Memory B cell (primary cell): ENCODE measurements around the gene LAMC2.

Experiments used
- ATAC-seq: fragments of 150-1000 bp; cut with Tn5 transposase; 2 replicates; pipeline ENCODE4 v1.10.0; 2021; ENCODE audit warnings: low read depth, mild to moderate bottlenecking, moderate library complexity
- DNase-seq, 2 donors: peaks; one replicate each; pipeline ENCODE4 v3.0.0; 2022; ENCODE audit warnings: low spot score in 2 of 2
- H3K27ac Mint-ChIP-seq: one replicate; pipeline ENCODE4 v1.8.0; 2022; ENCODE audit warnings: mild to moderate bottlenecking, moderate library complexity, mixed read lengths
- H3K27me3 Mint-ChIP-seq: one replicate; pipeline ENCODE4 v1.8.0; 2022; ENCODE audit warnings: mixed read lengths
- H3K36me3 Mint-ChIP-seq: one replicate; pipeline ENCODE4 v1.8.0; 2022; ENCODE audit warnings: mild to moderate bottlenecking, mixed read lengths
- H3K4me1 Mint-ChIP-seq: one replicate; pipeline ENCODE4 v1.8.0; 2022; ENCODE audit warnings: mixed read lengths
- H3K4me3 Mint-ChIP-seq: one replicate; pipeline ENCODE4 v1.8.0; 2022; ENCODE audit warnings: mild to moderate bottlenecking, moderate library complexity, mixed read lengths
- H3K9me3 Mint-ChIP-seq: one replicate; pipeline ENCODE4 v1.8.0; 2022; ENCODE audit warnings: mixed read lengths

The LAMC2 gene

GRCh38 chr1:183155939-183156338, 30.1 kb upstream of the LAMC2 start:
- no peaks in the 10 kb centered on the region for H3K36me3 Mint-ChIP-seq
- peaks cover 2% of the 10 kb centered on the region for H3K4me1 Mint-ChIP-seq
- ATAC-seq (no peak), DNase-seq (no peak)
- no peak overlapping the region for H3K27ac Mint-ChIP-seq
- H3K27me3 Mint-ChIP-seq, result peaks cover 7% of the 10 kb centered on the region
- H3K9me3 Mint-ChIP-seq, result no peaks in the 10 kb centered on the region
- H3K4me3 Mint-ChIP-seq, result no peak overlapping the region

- H3K9me3 Mint-ChIP-seq, result no peaks in the 10 kb centered on the region
- H3K4me3 Mint-ChIP-seq, result no peak overlapping the region
- H3K27me3 Mint-ChIP-seq, result peaks cover 4% of the 10 kb centered on the region
- no peaks in the 10 kb centered on the region for H3K4me1 Mint-ChIP-seq
- DNase-seq (no peak), ATAC-seq (no peak)
- no peak overlapping the region for H3K27ac Mint-ChIP-seq
- H3K36me3 Mint-ChIP-seq, result no peaks in the 10 kb centered on the region
Measured at GRCh38 chr1:183159960-183160359, 26.1 kb upstream of the LAMC2 start.

- Mint-ChIP-seq H3K27ac (no peak overlapping the region), H3K4me3 (no peak overlapping the region), H3K36me3 (no peaks in the 10 kb centered on the region), H3K9me3 (no peaks in the 10 kb centered on the region), H3K4me1 (no peaks in the 10 kb centered on the region), H3K27me3 (peaks cover 2% of the 10 kb centered on the region)
- DNase-seq (no peak), ATAC-seq (no peak)
Measured at GRCh38 chr1:183161391-183161790, 24.7 kb upstream of the LAMC2 start.

GRCh38 chr1:183163316-183163715, 22.7 kb upstream of the LAMC2 start:
- H3K4me3 Mint-ChIP-seq, result no peak overlapping the region
- no peaks in the 10 kb centered on the region for H3K9me3 Mint-ChIP-seq
- no peak overlapping the region for H3K27ac Mint-ChIP-seq
- H3K4me1 Mint-ChIP-seq, result no peaks in the 10 kb centered on the region
- DNase-seq (no peak), ATAC-seq (no peak)
- peaks cover 3% of the 10 kb centered on the region for H3K27me3 Mint-ChIP-seq
- H3K36me3 Mint-ChIP-seq, result no peaks in the 10 kb centered on the region

- no peaks in the 10 kb centered on the region for H3K36me3 Mint-ChIP-seq
- DNase-seq, result no peak
- no peaks in the 10 kb centered on the region for H3K4me1 Mint-ChIP-seq
- H3K9me3 Mint-ChIP-seq, result no peaks in the 10 kb centered on the region
- H3K27ac Mint-ChIP-seq, result no peak overlapping the region
- ATAC-seq, result no peak
- H3K27me3 Mint-ChIP-seq, result peaks cover 4% of the 10 kb centered on the region
- no peak overlapping the region for H3K4me3 Mint-ChIP-seq
Measured at GRCh38 chr1:183164340-183164739, 21.7 kb upstream of the LAMC2 start.

- no peaks in the 10 kb centered on the region for H3K36me3 Mint-ChIP-seq
- H3K4me1 Mint-ChIP-seq, result no peaks in the 10 kb centered on the region
- H3K27ac Mint-ChIP-seq, result no peak overlapping the region
- DNase-seq (no peak), ATAC-seq (no peak)
- peaks cover 4% of the 10 kb centered on the region for H3K27me3 Mint-ChIP-seq
- H3K9me3 Mint-ChIP-seq, result no peaks in the 10 kb centered on the region
- no peak overlapping the region for H3K4me3 Mint-ChIP-seq
Measured at GRCh38 chr1:183164963-183165362, 21.1 kb upstream of the LAMC2 start.

GRCh38 chr1:183165456-183165855, 20.6 kb upstream of the LAMC2 start:
- peaks cover 4% of the 10 kb centered on the region for H3K27me3 Mint-ChIP-seq
- H3K9me3 Mint-ChIP-seq, result no peaks in the 10 kb centered on the region
- no peaks in the 10 kb centered on the region for H3K4me1 Mint-ChIP-seq
- ATAC-seq (no peak), DNase-seq (no peak)
- no peak overlapping the region for H3K27ac Mint-ChIP-seq
- no peaks in the 10 kb centered on the region for H3K36me3 Mint-ChIP-seq
- H3K4me3 Mint-ChIP-seq, result no peak overlapping the region

- no peaks in the 10 kb centered on the region for H3K9me3 Mint-ChIP-seq
- DNase-seq (no peak), ATAC-seq (no peak)
- peaks cover 4% of the 10 kb centered on the region for H3K27me3 Mint-ChIP-seq
- H3K4me3 Mint-ChIP-seq, result no peak overlapping the region
- H3K4me1 Mint-ChIP-seq, result no peaks in the 10 kb centered on the region
- H3K27ac Mint-ChIP-seq, result no peak overlapping the region
- H3K36me3 Mint-ChIP-seq, result no peaks in the 10 kb centered on the region
Measured at GRCh38 chr1:183166454-183166853, 19.6 kb upstream of the LAMC2 start.

- no peaks in the 10 kb centered on the region for H3K4me1 Mint-ChIP-seq
- no peak overlapping the region for H3K27ac Mint-ChIP-seq
- H3K9me3 Mint-ChIP-seq, result no peaks in the 10 kb centered on the region
- H3K27me3 Mint-ChIP-seq, result peaks cover 6% of the 10 kb centered on the region
- H3K36me3 Mint-ChIP-seq, result no peaks in the 10 kb centered on the region
- no peak overlapping the region for H3K4me3 Mint-ChIP-seq
- DNase-seq (no peak), ATAC-seq (no peak)
Measured at GRCh38 chr1:183167676-183168075, 18.4 kb upstream of the LAMC2 start.

- DNase-seq (no peak), ATAC-seq (no peak)
- no peaks in the 10 kb centered on the region for H3K36me3 Mint-ChIP-seq
- H3K27me3 Mint-ChIP-seq, result peaks cover 6% of the 10 kb centered on the region
- no peaks in the 10 kb centered on the region for H3K9me3 Mint-ChIP-seq
- no peaks in the 10 kb centered on the region for H3K4me1 Mint-ChIP-seq
- H3K27ac Mint-ChIP-seq, result no peak overlapping the region
- no peak overlapping the region for H3K4me3 Mint-ChIP-seq
Measured at GRCh38 chr1:183168308-183168707, 17.8 kb upstream of the LAMC2 start.

- Mint-ChIP-seq H3K4me3 (no peak overlapping the region), H3K4me1 (no peaks in the 10 kb centered on the region), H3K27ac (no peak overlapping the region)
Measured at GRCh38 chr1:183173828-183174227, 12.2 kb upstream of the LAMC2 start.

GRCh38 chr1:183175631-183176030, 10.4 kb upstream of the LAMC2 start:
- Mint-ChIP-seq H3K4me1 (peaks cover 2% of the 10 kb centered on the region), H3K9me3 (peaks cover 3% of the 10 kb centered on the region), H3K27ac (no peak overlapping the region), H3K27me3 (peaks cover 5% of the 10 kb centered on the region), H3K4me3 (no peak overlapping the region), H3K36me3 (peaks cover 2% of the 10 kb centered on the region)
- no peak for ATAC-seq
- DNase-seq, result no peak

More at GRCh38 chr1:183173828-183174227, 12.2 kb upstream of the LAMC2 start:
- peaks cover 3% of the 10 kb centered on the region for H3K9me3 Mint-ChIP-seq
- ATAC-seq (no peak), DNase-seq (no peak)
- peaks cover 2% of the 10 kb centered on the region for H3K36me3 Mint-ChIP-seq
- H3K27me3 Mint-ChIP-seq, result peaks cover 5% of the 10 kb centered on the region

- Mint-ChIP-seq H3K27me3 (peaks cover 5% of the 10 kb centered on the region), H3K9me3 (peaks cover 3% of the 10 kb centered on the region), H3K4me1 (peaks cover 5% of the 10 kb centered on the region), H3K36me3 (peaks cover 2% of the 10 kb centered on the region), H3K4me3 (no peak overlapping the region), H3K27ac (no peak overlapping the region)
- no peak for ATAC-seq
- no peak for DNase-seq
Measured at GRCh38 chr1:183178545-183178944, 7.5 kb upstream of the LAMC2 start.

GRCh38 chr1:183179033-183179432, 7.0 kb upstream of the LAMC2 start:
- H3K27ac Mint-ChIP-seq, result no peak overlapping the region
- H3K27me3 Mint-ChIP-seq, result peaks cover 5% of the 10 kb centered on the region
- peaks cover 3% of the 10 kb centered on the region for H3K9me3 Mint-ChIP-seq
- ATAC-seq, result no peak
- H3K36me3 Mint-ChIP-seq, result peaks cover 2% of the 10 kb centered on the region
- no peak for DNase-seq
- peaks cover 5% of the 10 kb centered on the region for H3K4me1 Mint-ChIP-seq
- no peak overlapping the region for H3K4me3 Mint-ChIP-seq

- Mint-ChIP-seq H3K27ac (peak overlapping the region; percentile 75), H3K4me3 (no peak overlapping the region), H3K36me3 (no peaks in the 10 kb centered on the region), H3K4me1 (peaks cover 5% of the 10 kb centered on the region), H3K27me3 (peaks cover 2% of the 10 kb centered on the region), H3K9me3 (no peaks in the 10 kb centered on the region)
- ATAC-seq, result peak; percentile 48
- DNase-seq, result no peak
Measured at GRCh38 chr1:183180218-183180617, 5.8 kb upstream of the LAMC2 start.
